ENCODE measurements around the gene CCDC148. TPM values are rescaled to one million over a fixed set of nuclear protein-coding genes. Genes with fewer than 3 reads are reported as not detected.

CCDC148 gene
- total and polyA plus RNA-seq, 2 experiments from 2014 or later: 1.2 to 1.8 TPM

DNA sequence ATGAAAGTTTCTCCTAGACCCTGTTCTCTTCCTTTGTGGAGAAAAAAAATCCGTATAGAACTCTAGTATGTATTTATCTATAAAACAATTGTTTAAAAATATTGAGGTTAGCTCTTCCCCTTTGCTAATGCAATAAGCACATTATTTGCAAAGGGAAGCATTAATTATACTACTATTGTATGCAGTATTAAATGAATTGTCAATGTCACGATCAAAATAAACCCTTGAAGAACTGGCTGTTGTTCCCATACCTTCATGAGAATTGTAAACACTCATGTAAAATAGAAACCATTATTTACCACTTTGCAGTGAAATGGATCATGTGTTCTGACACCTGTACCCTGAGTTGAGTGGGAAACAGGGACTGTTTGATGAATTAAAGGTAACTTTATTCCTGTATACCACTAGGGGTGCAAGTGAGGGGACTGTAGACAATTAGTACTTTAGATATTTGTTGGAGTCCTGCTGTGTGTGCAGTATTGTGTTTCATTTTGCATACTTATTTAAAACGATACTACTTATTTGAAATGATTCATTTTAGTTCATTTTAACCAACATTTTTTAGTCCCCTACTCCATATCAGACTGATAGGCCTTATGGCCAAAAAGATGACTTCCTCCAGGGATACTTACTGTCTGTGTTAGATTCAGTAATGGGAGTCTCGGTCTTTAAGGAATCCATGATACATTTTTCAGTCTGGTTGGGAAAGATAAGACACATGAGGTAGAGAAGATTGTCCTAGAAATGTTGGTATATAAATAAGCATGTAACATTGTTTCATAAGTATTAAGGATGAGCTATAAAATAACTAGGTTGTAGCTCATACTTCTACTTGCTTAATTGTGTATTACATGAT is 8.1 kb upstream of the CCDC148 start:
- no peaks in the 10 kb centered on the region for H3K9me2 ChIP-seq (ENCODE audit: insufficient read depth)

DNA sequence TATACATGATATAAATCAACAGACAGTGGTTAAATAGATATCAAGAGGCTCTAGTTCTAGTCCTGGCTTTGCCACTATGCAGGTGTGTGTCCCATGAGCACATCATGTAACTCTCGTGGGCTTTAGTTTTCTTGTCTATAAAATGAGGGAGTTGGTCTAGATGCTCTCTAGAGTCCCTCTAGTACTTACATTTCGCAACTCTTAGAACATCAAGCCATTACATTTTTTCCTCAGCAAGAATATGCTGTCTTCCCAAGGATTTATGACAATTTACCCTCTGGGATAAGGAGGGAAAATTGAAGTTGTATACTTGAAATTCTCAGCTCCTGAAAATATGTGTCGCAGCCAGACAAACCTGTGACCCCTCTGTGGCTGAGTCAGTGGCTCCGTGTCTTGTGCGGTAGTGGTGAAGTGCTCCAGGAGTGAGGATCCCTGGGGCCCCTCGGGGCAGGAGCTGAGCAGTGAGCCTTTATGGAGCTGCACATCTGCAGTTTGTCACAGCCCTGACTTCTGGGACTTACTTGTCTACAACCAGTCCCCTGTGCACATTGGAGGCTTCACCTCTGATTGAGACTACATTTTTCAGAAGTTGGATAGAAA is 7.0 kb upstream of the CCDC148 start:
- peaks cover 2% of the 10 kb centered on the region for H3K27me3 Mint-ChIP-seq (ENCODE audit: insufficient read depth, low read depth, poor library complexity)
- H3K79me2 ChIP-seq (replicated peaks; ENCODE audit: insufficient read depth): peaks cover 100% of the 10 kb centered on the region
- no peaks in the 10 kb centered on the region for H3K27me3 ChIP-seq (ENCODE audit: insufficient read depth)
- H3K36me3 ChIP-seq (ENCODE audit: insufficient read depth): no peaks in the 10 kb centered on the region
- H3K4me1 ChIP-seq (ENCODE audit: insufficient read depth): peaks cover 34% of the 10 kb centered on the region
- H3K4me2 ChIP-seq: no peak overlapping the region
- no peak overlapping the region for H3K4me3 ChIP-seq
- ATAC-seq (peak; percentile 55), DNase-seq (ENCODE audit: low spot score) (no peak)
- no peaks in the 10 kb centered on the region; the same call in none of the 2 replicates for H3F3A ChIP-seq (replicated peaks; ENCODE audit: low read depth)
- no peak overlapping the region; the same call in 1 of the 2 replicates for H3K27ac Mint-ChIP-seq
- no peaks in the 10 kb centered on the region for H3K9me3 Mint-ChIP-seq
- no peak overlapping the region for H3K4me3 Mint-ChIP-seq
- no peak overlapping the region for H2AFZ ChIP-seq
- H3K4me1 Mint-ChIP-seq: peaks cover 38% of the 10 kb centered on the region
- H4K20me1 ChIP-seq (replicated peaks; ENCODE audit: insufficient read depth): peaks cover 59% of the 10 kb centered on the region
- no peaks in the 10 kb centered on the region for H3K9me2 ChIP-seq (ENCODE audit: insufficient read depth)
- H3K36me3 Mint-ChIP-seq (ENCODE audit: low read depth): peaks cover 4% of the 10 kb centered on the region
- H3K27ac ChIP-seq (ENCODE audit: low read depth): peak overlapping the region; percentile 28; the same call in 1 of the 2 replicates
- TF ChIP-seq ZNF114 (CRISPR knock-in tag; IDR thresholded peaks at IDR 0.05): no peak
- TF ChIP-seq, protein P1, sequence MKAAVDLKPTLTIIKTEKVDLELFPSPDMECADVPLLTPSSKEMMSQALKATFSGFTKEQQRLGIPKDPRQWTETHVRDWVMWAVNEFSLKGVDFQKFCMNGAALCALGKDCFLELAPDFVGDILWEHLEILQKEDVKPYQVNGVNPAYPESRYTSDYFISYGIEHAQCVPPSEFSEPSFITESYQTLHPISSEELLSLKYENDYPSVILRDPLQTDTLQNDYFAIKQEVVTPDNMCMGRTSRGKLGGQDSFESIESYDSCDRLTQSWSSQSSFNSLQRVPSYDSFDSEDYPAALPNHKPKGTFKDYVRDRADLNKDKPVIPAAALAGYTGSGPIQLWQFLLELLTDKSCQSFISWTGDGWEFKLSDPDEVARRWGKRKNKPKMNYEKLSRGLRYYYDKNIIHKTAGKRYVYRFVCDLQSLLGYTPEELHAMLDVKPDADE (IDR thresholded peaks at IDR 0.05): no peak
- TF ChIP-seq JUNB (IDR thresholded peaks at IDR 0.05; ENCODE audit: unreplicated experiment): no peak
- TF ChIP-seq EZH2phosphoT487 (IDR thresholded peaks at IDR 0.05; ENCODE audit: unreplicated experiment): no peak
- TF ChIP-seq STAT1 (IDR thresholded peaks at IDR 0.05; ENCODE audit: unreplicated experiment): no peak
- TF ChIP-seq, protein P2, sequence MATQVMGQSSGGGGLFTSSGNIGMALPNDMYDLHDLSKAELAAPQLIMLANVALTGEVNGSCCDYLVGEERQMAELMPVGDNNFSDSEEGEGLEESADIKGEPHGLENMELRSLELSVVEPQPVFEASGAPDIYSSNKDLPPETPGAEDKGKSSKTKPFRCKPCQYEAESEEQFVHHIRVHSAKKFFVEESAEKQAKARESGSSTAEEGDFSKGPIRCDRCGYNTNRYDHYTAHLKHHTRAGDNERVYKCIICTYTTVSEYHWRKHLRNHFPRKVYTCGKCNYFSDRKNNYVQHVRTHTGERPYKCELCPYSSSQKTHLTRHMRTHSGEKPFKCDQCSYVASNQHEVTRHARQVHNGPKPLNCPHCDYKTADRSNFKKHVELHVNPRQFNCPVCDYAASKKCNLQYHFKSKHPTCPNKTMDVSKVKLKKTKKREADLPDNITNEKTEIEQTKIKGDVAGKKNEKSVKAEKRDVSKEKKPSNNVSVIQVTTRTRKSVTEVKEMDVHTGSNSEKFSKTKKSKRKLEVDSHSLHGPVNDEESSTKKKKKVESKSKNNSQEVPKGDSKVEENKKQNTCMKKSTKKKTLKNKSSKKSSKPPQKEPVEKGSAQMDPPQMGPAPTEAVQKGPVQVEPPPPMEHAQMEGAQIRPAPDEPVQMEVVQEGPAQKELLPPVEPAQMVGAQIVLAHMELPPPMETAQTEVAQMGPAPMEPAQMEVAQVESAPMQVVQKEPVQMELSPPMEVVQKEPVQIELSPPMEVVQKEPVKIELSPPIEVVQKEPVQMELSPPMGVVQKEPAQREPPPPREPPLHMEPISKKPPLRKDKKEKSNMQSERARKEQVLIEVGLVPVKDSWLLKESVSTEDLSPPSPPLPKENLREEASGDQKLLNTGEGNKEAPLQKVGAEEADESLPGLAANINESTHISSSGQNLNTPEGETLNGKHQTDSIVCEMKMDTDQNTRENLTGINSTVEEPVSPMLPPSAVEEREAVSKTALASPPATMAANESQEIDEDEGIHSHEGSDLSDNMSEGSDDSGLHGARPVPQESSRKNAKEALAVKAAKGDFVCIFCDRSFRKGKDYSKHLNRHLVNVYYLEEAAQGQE (IDR thresholded peaks at IDR 0.05; ENCODE audit: unreplicated experiment): no peak
- no peak for TF ChIP-seq EZH2 (IDR thresholded peaks at IDR 0.05; ENCODE audit: low read depth, unreplicated experiment)

More for the DNA sequence above, 8.1 kb upstream of the CCDC148 start:
- Mint-ChIP-seq H3K36me3 (ENCODE audit: low read depth) (peaks cover 11% of the 10 kb centered on the region), H3K9me3 (no peaks in the 10 kb centered on the region), H3K4me3 (no peak overlapping the region), H3K27ac (no peak overlapping the region), H3K4me1 (peaks cover 31% of the 10 kb centered on the region), H3K27me3 (ENCODE audit: insufficient read depth, low read depth, poor library complexity) (peaks cover 4% of the 10 kb centered on the region)
- Histone ChIP-seq H3K36me3 (ENCODE audit: insufficient read depth) (no peaks in the 10 kb centered on the region), H2AFZ (no peak overlapping the region), H3K4me3 (no peak overlapping the region), H3K27me3 (ENCODE audit: insufficient read depth) (no peaks in the 10 kb centered on the region), H3K27ac (ENCODE audit: low read depth) (no peak overlapping the region), H3K4me2 (no peak overlapping the region), H3F3A (replicated peaks; ENCODE audit: low read depth) (no peaks in the 10 kb centered on the region), H3K4me1 (ENCODE audit: insufficient read depth) (peaks cover 25% of the 10 kb centered on the region), H4K20me1 (replicated peaks; ENCODE audit: insufficient read depth) (peaks cover 50% of the 10 kb centered on the region), H3K79me2 (replicated peaks; ENCODE audit: insufficient read depth) (peaks cover 99% of the 10 kb centered on the region)
- TF ChIP-seq, protein P2 (IDR thresholded peaks at IDR 0.05; ENCODE audit: unreplicated experiment): no peak
- TF ChIP-seq, protein P3, sequence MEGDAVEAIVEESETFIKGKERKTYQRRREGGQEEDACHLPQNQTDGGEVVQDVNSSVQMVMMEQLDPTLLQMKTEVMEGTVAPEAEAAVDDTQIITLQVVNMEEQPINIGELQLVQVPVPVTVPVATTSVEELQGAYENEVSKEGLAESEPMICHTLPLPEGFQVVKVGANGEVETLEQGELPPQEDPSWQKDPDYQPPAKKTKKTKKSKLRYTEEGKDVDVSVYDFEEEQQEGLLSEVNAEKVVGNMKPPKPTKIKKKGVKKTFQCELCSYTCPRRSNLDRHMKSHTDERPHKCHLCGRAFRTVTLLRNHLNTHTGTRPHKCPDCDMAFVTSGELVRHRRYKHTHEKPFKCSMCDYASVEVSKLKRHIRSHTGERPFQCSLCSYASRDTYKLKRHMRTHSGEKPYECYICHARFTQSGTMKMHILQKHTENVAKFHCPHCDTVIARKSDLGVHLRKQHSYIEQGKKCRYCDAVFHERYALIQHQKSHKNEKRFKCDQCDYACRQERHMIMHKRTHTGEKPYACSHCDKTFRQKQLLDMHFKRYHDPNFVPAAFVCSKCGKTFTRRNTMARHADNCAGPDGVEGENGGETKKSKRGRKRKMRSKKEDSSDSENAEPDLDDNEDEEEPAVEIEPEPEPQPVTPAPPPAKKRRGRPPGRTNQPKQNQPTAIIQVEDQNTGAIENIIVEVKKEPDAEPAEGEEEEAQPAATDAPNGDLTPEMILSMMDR (conservative IDR thresholded peaks at IDR 0.05; ENCODE audit: low read depth in 2 of 2): peak; percentile 51 to 76
- peak; percentile 62 for DNase-seq (ENCODE audit: low spot score)
- ATAC-seq: peak; percentile 73

Measured in GM23338 (cell line).